NOMO-1 treated with dmso at 0.1 percent for 144 hours (cell line): ENCODE data around the gene POTEH.
"Not testable (repeated sequence)": the region's sequence is repeated elsewhere in the genome, so short reads cannot be mapped to it uniquely, and the experiment has no call there.

ENCODE experiments used
- DNase-seq: peaks from one replicate; lab custom pipeline; 2025; ENCODE audit not compliant: unreplicated experiment; lab: John Stamatoyannopoulos, UW

Gene POTEH

DNA sequence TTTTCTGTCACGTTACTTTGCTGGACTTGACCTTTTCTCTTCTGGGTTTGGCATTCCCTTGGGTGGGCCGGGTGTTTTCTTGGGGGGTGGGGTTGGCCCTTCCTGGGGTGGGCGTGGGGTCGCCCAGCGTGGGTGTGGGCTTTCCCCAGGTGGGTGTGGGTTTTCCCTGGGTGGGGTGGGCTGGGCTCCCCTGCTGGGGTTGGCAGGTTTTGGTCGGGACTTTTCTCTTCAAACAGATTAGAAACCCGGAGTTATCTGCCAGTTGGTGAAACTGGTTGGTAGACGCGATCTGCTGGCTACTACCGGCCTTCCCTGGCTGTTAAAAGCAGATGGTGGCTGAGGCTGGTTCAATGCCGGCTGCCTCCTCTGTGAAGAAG lies at the start of gene POTEH:
POTEH (plus strand) TSS at position 278 of the 377 bp plus-strand sequence; CDS start at position 330, 52 bp downstream.
- DNase-seq, result not testable (repeated sequence)

DNA sequence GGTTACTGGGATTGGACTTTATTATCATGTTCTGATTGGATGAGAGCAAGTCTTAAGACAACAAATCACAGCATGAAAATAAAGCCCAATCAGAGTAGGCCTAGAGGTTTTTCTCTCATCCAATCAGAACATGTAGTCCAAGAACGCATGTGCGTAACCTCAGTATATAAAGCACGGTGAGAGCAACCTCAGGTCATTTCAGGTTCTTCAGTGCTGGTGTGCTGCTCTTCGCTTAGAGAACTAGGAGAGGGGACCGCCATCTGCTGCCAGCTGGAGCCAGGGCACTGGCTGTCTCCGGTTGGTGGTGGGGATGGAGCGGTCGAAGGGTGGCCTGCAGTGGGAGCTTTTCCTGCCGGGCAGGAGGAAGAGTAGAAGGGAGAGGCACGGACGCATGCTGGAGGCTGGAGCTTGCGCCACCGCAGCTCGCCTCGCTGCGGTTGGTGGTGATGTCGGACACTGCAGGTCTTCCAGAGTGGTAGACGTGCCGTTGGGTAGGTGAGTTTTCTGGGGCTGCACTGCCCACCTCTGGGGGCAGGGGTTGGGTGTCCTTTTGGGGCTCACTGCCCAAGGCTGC lies 47.5 kb upstream of the POTEH start:
- DNase-seq, result not testable (repeated sequence)

DNA sequence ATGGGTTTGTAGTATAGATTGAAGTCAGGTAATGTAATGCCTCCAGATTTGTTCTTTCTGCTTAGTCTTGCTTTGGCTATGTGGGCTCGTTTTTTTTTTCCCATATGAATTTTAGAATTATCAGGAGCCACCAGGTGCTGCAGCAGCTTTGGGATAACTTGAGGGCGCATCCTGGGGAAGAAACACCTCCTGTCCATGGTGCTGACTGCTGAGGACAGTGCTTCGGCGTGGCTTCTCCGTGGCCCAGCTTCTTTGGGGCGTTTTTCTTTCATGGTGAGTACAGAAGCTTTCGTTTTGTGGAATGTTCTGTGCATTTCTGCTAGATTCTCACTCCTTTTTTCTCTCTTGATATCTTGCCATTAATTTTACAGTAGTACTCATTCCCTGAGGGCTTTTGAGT lies 37.9 kb upstream of the POTEH start:
- DNase-seq, result not testable (repeated sequence)

DNA sequence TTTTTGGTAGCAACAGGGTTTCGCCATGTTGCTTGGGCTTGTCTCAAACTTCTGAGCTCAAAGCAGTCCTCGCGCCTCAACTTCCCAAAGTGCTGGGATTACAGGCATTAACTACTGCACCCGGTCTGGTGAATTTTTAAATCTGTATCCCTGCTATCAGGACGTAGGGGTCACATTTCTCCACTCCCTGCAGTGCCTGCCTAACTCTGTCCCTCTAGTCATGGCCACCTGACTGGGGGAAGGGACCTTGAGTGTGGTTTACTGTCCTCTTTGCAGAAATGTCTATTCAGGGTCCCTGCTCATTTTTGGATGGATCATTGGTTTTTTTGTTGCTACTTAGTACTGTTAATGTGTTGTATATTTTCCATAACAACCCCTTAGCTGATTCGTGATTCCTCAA lies 37.1 kb upstream of the POTEH start:
- DNase-seq, result not testable (repeated sequence)

DNA sequence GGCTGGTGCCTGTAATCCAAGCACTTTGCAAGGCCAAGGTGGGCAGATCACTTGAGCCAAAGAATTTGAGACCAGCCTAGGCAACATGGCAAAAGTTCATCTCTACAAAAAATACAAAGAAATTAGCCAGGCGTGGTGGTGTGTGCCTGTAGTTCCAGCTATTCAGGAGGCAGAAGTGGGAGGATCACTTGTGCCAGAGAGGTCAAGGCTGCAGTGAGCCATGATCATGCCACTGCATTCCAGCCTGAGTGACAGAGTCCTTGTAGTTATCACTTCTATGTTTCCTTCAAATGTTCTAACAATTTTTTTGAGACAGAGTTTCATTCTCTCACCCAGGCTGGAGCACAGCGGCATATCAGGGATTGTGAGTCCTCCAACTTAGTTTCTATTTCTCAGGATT lies 36.6 kb upstream of the POTEH start:
- DNase-seq, result not testable (repeated sequence)

DNA sequence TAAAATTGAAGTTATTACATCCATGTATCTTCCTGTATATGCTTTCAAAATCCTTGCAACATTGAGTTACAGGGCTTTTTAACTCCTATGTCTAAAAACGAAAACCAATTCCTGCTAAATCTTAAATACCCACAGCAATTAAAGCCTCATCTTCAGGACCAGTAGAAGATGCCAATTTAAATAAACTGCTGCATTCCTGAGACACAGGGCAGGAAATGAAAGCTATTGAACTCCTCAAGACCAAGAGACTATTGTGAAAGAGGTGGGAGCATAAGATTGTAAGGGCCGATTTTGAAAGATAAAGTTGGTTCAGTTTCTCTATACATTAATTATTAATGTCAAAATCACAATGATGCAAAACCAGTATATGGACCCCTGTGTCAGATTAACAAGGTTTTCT lies 28.7 kb upstream of the POTEH start:
- DNase-seq, result not testable (repeated sequence)

DNA sequence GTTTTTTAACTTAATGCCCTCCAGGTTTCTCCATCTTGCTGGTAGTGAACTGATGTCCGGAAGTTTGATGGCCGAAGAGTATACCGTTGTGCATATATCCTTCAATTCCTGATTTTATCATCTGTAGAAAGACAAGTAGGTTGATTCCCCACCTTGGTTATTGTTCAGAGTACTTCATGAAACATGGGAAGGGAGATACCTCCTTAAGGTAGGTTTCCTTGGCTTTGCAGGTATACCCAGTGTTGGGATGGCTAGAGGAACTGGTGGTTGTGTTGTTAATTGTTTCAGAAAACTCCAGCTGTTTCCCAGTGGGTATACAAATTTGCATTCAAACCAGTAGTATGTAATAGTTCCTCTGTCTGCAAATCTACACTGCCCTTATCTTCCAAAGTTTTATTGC lies 25.1 kb upstream of the POTEH start:
- not testable (repeated sequence) for DNase-seq

DNA sequence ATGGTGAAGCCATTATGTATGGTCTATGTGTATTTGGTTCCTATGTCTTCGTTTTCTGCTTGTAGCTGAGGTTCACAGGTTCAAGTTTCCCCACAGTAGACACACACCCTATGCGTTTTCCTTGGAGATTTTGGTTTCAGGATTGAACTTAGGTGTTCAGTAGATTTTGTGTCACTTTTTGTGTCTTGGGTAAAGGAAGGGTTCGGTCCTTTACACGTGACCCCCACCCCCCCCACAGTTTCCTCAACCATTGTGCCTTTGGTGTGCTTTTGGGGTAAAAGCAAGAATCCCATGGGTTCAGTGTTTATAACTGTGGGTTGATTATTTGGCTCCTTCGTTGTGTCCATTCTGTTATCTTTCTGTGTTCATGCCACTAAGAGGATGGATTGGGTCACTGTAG lies 24.3 kb upstream of the POTEH start:
- DNase-seq, result not testable (repeated sequence)

DNA sequence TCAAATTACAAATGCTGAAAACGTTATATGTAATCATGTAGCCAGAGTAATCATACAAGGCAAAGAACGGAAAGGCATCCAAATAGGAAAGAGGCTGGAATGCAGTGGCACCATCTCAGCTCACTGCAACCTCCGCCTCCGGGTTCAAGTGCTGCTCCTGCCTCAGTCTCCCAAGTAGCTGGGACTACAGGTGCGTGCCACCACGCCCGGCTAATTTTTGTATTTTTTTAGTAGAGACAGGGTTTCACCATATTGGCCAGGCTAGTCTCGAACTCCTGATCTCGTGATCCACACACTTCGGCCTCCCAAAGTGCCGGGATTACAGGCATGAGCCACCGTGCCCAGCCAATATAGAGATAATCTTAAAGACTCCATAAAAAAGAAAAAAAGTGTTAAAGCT lies 20.4 kb upstream of the POTEH start:
- DNase-seq, result not testable (repeated sequence)

DNA sequence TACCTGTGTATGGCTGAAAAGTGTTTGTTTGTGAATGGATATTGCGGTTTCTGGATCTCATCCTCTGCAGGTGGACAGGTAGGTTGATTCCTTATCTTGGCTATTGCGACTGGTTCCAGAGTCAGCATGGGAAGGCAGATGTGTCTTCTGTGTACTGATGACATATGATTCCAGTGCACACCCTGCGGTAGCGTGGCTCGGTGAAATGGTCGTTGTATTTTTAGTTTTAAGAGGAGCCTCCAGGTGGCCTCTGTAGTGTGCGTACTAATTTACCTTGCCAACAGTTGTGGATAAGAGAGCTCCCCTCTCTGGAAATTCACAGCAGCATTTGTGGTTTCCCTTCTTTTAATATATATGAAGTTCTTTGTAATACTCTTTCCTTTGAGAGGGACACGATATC lies 10.1 kb upstream of the POTEH start:
- DNase-seq, result not testable (repeated sequence)

DNA sequence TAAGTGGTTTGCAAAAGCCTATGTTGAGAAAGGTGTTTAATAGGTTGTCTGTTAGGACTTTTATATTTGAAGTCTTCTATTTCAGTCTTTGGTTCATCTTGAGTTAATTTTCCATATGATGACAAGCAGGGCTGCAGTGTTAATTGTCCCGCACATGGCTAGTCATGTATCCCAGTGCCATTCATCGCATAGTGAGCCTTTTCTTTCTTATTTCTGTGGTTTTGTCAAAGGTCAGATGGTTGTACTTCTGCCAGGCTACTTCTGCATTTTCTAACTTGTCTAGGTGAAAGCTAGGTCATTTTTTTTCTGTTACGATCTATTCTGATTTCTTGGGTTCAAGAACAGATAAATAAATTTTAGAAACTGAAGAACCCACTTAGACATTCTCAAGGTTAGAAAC lies 5.7 kb upstream of the POTEH start:
- not testable (repeated sequence) for DNase-seq

DNA sequence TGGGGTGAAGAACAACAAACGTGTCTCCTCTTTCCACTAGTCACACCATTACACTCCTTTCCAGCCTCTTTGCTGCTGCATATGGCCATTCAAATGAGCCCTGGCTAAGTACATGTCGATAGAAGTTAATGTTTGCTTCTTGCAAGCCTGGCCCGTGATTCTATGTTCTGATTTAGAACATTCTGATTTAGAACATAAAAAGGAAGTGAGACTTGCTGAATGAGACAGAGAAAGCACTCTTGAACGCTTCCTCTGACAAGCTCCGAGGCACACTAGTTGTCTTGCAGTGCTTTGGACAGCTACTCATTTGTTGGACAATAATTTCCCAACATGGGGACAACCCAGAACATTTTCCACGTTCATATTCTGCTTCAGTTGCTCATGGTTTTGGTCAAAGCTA lies 5.1 kb upstream of the POTEH start:
- DNase-seq, result not testable (repeated sequence)

DNA sequence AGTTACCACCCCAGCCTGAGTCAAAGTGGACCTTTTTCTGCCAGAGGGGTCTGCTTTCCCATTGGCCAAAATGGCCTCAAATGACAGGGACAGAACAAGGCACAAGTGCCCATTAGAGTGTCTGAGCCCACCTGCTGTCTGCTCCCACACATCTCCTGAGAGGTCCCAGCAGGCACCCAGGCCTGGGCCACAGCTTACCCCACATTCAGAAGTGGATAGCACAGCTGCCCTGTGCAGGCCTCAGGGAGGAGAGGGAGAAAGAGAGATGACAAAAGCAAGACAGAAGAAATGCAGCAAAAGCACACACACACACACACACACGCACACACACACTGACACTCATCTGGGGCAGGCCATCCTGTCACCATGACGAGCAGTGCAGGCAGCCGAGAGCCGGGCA lies 4.2 kb upstream of the POTEH start:
- not testable (repeated sequence) for DNase-seq

DNA sequence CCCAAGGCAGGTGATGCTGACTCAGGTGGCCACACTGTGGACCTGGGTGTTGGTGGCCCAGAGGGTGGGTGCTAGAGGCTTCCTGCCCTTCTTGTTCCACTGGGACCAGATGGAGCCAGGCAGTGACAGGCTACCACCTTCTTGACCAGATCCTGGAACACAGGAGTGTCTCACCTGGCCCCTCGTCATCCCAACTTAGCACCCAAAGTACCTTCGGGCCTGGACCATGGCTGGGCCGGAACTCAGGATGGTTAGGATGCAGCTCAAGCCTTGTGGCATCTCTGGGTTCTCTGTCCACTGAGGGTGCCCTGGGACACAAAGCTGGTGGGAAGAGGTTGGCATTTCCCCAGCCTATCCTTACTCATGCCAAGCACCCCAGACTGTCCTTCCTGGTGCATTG lies 2.7 kb upstream of the POTEH start:
- DNase-seq, result not testable (repeated sequence)

DNA sequence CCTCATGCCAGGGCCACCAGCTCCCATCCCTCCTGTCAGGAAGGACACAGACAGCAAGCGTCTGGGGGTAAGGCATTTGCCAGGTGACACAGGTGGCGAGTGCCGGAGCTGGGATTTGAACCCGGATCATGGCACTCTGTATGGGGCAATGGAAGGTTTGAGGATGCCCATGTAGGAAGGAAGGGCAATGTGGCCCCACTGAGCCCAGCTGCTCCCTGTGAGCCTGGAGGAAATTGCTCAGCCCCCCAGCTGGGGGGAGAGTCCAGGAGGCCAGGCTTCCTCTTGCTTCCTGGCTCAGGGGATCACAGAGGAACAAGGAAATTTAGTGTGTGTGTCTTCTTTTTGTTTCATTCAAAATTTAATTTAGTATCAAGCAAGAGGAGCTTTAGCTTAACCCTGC lies 2.1 kb upstream of the POTEH start:
- not testable (repeated sequence) for DNase-seq

DNA sequence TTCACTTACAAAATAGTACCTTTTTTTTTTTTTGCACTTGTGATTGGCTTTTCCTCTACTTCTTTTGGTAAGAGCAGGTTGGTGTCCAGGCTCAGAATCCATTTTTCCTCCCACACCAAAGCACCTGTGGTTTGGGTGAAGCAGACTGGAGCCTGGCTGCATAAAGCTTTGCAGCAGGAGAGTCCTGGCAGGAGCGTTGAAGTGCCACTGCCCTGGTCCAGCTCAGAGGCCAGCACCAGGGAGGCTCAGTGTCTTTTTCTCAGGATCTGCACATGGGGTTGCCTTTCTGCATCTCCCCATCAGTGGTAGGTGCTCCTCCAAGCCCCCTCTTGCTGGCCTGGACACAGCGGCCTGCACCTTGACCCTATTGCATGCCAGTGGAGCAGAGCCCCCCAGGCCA lies 1.7 kb upstream of the POTEH start:
- DNase-seq, result not testable (repeated sequence)

DNA sequence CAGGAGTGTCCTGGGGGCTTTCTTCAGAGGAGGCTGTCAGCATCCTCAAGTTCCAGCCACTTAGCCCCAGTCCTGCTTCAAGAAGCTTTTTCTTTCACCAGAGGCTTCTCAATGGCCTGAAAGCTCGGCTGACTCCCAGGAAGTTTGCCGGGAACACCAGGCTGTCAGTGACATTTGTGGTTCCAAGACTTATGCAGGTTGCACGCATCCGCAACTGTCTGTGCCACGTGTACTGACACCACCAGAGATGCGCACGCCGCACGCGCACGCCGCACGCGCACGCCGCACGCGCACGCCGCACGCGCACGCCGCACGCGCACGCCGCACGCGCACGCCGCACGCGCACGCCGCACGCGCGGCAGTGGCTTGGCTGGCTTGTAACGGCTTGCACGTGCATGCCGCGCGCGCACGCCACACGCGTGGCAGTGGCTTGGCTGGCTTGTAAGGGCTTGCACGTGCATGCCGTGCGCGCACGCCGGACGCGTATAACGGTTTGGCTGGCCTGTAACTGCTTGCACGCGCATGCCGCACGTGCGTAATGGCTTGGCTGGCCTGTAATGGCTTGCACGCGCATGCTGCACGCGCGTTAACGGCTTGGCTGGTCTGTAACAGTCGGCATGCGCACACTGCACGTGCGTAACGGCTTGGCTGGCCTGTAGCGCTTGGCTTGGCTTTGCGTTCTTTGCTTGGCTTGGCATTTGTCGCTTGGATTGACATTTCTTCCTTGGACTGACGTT lies 646 bp upstream of the POTEH start:
- not testable (repeated sequence) for DNase-seq

DNA sequence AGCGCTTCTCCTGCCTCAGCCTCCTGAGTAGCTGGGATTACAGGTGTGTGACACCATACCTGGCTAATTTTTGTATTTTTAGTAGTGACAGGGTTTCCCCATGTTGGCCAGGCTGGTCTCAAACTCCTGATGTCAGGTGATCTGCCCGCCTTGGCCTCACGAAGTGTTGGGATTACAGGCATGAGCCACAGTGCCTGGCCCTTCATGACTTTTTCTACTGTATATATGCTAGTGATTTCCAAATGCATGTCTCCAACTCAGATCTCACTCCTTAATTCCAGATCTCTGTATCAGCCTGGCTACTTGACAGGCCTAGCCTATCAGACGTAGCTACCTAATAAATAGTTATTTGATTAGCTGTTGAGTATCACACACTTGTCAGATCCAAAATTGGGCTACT lies 23.8 kb downstream of the POTEH start:
- DNase-seq, result not testable (repeated sequence)

DNA sequence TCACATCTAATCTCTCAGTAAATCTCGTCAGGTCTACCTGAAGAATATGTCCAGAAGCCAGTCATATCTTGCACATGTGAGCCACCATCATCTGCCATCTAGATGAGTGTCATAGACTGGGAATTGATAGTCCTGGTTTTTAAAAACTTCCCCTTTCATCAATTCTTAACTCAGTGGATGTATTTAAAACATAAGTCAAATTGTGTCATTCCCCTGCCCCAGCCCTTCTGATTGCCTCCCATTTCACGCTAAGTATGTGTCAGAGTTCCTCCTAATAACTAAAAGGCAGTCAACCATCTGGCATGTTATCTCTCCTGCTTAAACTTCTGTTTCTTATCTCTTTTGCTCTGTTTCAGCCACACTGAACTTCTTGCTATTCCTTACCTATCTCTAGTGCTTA lies 24.3 kb downstream of the POTEH start:
- not testable (repeated sequence) for DNase-seq

DNA sequence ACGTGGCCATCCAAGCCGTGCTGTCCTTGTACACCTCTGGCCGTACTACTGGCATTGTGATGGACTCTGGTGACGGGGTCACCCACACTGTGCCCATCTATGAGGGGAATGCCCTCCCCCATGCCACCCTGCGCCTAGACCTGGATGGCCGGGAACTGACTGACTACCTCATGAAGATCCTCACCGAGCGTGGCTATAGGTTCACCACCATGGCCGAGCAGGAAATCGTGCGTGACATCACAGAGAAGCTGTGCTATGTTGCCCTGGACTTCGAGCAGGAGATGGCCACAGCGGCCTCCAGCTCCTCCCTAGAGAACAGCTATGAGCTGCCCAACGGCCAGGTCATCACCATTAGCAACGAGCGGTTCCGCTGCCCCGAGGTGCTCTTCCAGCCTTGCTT lies 32.1 kb downstream of the POTEH start:
- not testable (repeated sequence) for DNase-seq

DNA sequence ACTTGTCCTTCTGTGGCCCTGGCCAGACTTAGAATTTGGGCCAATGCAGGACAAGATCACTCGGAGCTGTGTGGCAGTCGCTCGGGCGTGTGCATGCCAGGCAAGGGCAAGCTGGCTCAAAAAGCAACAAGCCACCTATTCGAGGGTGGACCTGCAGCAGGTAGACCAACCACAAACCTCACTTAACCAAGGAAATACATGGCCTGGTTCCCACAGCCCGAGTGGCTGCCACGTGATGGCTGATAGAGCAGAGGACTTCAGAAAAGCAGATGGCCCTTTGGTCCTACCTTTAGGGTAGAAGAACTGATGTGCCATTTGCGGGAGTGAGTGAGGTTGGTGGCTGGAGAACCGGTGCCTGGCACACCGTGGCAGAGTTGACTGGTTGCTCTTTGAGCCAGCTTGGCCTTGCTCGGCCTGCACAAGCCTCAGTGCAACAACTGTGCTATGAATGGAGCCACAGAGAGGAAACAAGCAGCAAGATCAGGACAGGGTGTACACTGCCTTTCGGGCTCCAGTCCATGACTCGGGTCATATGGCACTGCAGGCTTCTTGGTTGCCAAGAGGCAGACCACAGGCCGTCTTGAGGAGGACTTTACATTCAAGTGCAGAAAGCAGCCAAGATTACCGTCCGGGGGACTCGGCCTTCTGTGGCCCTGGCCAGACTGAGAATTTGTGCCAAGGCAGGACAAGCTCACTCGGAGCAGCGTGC lies 39.5 kb downstream of the POTEH start:
- not testable (repeated sequence) for DNase-seq

DNA sequence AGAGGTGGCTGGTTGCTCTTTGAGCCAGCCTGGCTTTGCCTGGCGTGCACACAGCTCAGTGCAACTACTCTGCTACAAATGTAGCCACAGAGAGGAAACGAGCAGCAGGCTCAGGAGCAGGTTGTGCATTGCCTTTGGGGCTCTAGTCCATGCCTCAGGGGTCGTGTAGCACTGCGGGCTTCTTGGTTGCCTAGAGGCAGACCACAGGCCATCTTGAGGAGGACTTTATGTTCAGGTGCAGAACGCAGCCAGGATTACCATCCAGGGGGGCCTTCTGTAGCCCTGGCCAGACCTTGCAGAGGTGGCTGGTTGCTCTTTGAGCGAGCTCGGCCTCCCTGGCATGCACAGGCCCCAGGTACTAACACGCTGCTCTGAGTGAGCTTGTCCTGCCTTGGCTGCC lies 41.2 kb downstream of the POTEH start:
- DNase-seq, result not testable (repeated sequence)
